ENCODE results near the gene TECPR1. TPM values are rescaled to one million over a fixed set of nuclear protein-coding genes. Genes with fewer than 3 reads are reported as not detected.

The TECPR1 gene
- total RNA-seq, 2 donors from 2014 or later = 31.4 to 62.7 TPM

GRCh38 chr7:98280791-98281756 lies 29.0 kb upstream of the TECPR1 start, which contains the start of gene BRI3:
Gene BRI3, plus strand, starts transcription at chr7:98281686. Its CDS starts 110 bp downstream, at chr7:98281796.
- Histone ChIP-seq H3K9me3 (no peaks in the 10 kb centered on the region), H3K36me3 (no peaks in the 10 kb centered on the region), H3K27ac (peak within 1 kb of the TSS; percentile 93 to 99), H3K27me3 (replicated peaks; ENCODE audit: insufficient read depth) (no peaks in the 10 kb centered on the region), H3K4me1 (replicated peaks) (peaks cover 23% of the 10 kb centered on the region), H3K4me3 (peak within 1 kb of the TSS; percentile 92 to 99)
- intact Hi-C loops (cut with DNase I) = no loop called here
- TF ChIP-seq POLR2A (IDR thresholded peaks at IDR 0.05) (peak; percentile 89), CTCF (IDR thresholded peaks at IDR 0.05) (peak in 1 of 4 experiments; percentile 11), POLR2AphosphoS5 (IDR thresholded peaks at IDR 0.05) (peak; percentile 76)
- whole genome bisulfite sequencing = 1% methylated on average over 44 of the region's 92 CpGs
- peak; percentile 92 for DNase-seq (ENCODE audit: low spot score)

- no peaks in the 10 kb centered on the region for H3K9me3 ChIP-seq
- peak overlapping the region; percentile 90 to 95 for H3K27ac ChIP-seq
- TF ChIP-seq POLR2AphosphoS5 (IDR thresholded peaks at IDR 0.05) (no peak), POLR2A (IDR thresholded peaks at IDR 0.05) (no peak), CTCF (IDR thresholded peaks at IDR 0.05) (no peak)
- H3K4me1 ChIP-seq (replicated peaks) = peaks cover 15% of the 10 kb centered on the region
- intact Hi-C loops (cut with DNase I) = no loop called here
- no peaks in the 10 kb centered on the region for H3K27me3 ChIP-seq (replicated peaks; ENCODE audit: insufficient read depth)
- H3K4me3 ChIP-seq = peak overlapping the region in 1 of 2 donors; percentile 99
- 39% methylated on average over 7 of the region's 7 CpGs for WGBS
- no peak for DNase-seq (ENCODE audit: low spot score)
- no peaks in the 10 kb centered on the region for H3K36me3 ChIP-seq
These were observed 28.3 kb upstream of the TECPR1 start for GRCh38 chr7:98280296-98280695.

- DNase-seq (ENCODE audit: low spot score) = no peak
- intact Hi-C loops (cut with DNase I) = no loop called here
- Histone ChIP-seq H3K27me3 (replicated peaks; ENCODE audit: insufficient read depth) (no peaks in the 10 kb centered on the region), H3K27ac (no peak overlapping the region), H3K9me3 (no peaks in the 10 kb centered on the region), H3K4me3 (no peak overlapping the region), H3K36me3 (no peaks in the 10 kb centered on the region), H3K4me1 (replicated peaks) (peaks cover 4% of the 10 kb centered on the region)
- 69% methylated on average over 4 of the region's 4 CpGs for WGBS
- TF ChIP-seq CTCF (IDR thresholded peaks at IDR 0.05) = no peak
- no peak for TF ChIP-seq POLR2AphosphoS5 (IDR thresholded peaks at IDR 0.05)
- TF ChIP-seq POLR2A (IDR thresholded peaks at IDR 0.05) = no peak
These were observed 26.9 kb upstream of the TECPR1 start for GRCh38 chr7:98278936-98279335.

GRCh38 chr7:98278408-98278807 lies 26.4 kb upstream of the TECPR1 start:
- no peak for DNase-seq (ENCODE audit: low spot score)
- Histone ChIP-seq H3K4me3 (no peak overlapping the region), H3K36me3 (no peaks in the 10 kb centered on the region), H3K9me3 (no peaks in the 10 kb centered on the region), H3K27me3 (replicated peaks; ENCODE audit: insufficient read depth) (no peaks in the 10 kb centered on the region), H3K4me1 (replicated peaks) (peaks cover 3% of the 10 kb centered on the region), H3K27ac (no peak overlapping the region)
- 88% methylated on average over 5 of the region's 5 CpGs for WGBS
- no peak for TF ChIP-seq POLR2A (IDR thresholded peaks at IDR 0.05)
- TF ChIP-seq CTCF (IDR thresholded peaks at IDR 0.05) = no peak
- TF ChIP-seq POLR2AphosphoS5 (IDR thresholded peaks at IDR 0.05) = no peak
- intact Hi-C loops (cut with DNase I) = no loop called here
